GM19238 (cell line): ENCODE measurements around the gene WDPCP.
"Not testable (repeated sequence)": the region's sequence is repeated elsewhere in the genome, so short reads cannot be mapped to it uniquely, and the experiment has no call there.

Source experiments
- DNase-seq: peaks from one replicate; pipeline ENCODE4 v3.0.0; 2011; ENCODE audit warnings: low spot score; ENCODE audit not compliant: insufficient read length

Gene WDPCP

GRCh38 chr2:63122921-63123320 lies 465.4 kb downstream of the WDPCP start:
- no peak for DNase-seq

- DNase-seq, result no peak
Measured at GRCh38 chr2:63121055-63121834, 467.0 kb downstream of the WDPCP start.

DNA sequence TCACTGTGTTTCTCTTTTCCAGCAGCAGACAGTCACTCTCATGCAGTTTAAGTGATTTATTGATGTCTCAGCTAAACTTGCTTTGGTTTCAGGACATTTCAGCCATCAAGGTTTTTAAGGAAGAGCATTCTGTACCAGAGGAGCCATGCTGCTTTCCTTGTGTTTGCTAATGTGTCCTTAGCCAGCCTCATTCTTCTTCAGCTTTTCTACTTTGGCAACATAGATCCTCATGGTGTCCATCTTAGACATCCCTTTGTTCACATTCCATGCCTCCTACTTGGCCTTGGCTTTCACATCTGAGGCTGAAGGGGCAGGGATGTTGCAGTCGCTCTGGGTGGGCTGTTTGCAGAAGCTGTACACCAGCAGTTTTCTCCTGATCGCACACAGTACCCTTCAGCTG lies 469.5 kb downstream of the WDPCP start:
- DNase-seq, result no peak

DNA sequence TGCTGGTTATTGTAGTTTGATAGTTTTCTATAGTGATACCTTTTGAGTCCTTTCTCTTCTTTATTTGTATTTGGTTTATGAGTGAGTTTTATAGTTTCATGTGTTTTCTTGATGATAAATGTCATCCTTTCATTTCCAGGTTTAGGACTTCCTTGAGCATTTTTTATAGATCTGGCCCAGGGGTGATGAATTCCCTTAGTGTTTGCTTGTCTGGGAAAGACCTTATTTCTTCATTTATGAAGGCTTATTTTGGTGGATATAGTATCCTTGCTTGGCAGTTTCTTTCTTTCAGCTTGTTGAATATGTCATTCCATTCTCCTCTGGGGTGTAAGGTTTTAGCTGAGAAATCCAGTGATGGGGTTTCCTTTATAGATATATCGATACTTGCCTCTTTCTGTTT lies 483.8 kb downstream of the WDPCP start:
- no peak for DNase-seq

DNA sequence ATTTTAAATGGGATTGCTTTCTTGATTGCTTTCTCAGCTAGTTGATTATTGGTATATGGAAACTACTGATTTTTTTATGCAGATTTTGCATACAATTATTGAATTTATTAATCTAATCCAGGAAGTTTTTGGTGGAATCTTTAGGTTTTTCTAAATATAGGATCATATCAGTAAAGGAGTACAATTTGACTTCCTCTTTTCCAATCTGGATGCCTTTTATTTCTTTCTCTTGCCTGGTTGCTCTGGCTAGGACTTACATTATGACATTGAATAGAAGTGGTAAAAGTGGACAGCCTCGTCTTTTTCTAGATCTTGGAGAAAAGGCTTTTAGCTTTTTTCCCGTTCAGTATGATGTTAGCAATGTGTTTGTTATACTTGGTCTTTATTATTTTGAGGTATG lies 486.3 kb downstream of the WDPCP start:
- DNase-seq, result no peak

- DNase-seq, result no peak
Measured at GRCh38 chr2:63099032-63099431, 489.2 kb downstream of the WDPCP start.

- DNase-seq, result no peak
Measured at GRCh38 chr2:63096491-63096890, 491.8 kb downstream of the WDPCP start.

GRCh38 chr2:63093502-63093901 lies 494.8 kb downstream of the WDPCP start:
- DNase-seq, result no peak

GRCh38 chr2:63092857-63093256 lies 495.4 kb downstream of the WDPCP start:
- no peak for DNase-seq

DNA sequence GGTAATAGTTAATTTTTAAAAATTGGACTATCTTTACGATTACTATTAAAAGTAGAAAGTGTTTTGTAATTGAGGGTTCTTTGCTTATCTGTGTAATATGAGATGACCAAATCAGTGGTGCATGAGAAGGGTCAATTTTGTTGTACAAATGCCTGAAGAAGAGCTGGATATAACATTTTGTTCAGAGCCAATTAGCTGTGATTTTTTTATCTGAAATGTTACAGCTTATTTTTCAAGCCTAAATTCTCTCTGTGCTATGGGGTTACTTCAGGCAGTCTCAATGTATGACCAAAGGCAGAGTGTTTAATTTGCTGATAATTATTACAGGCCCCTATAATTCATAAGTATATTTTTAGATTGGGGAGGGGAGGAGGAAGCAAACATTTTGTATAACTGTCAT lies 495.9 kb downstream of the WDPCP start:
- DNase-seq, result no peak

DNA sequence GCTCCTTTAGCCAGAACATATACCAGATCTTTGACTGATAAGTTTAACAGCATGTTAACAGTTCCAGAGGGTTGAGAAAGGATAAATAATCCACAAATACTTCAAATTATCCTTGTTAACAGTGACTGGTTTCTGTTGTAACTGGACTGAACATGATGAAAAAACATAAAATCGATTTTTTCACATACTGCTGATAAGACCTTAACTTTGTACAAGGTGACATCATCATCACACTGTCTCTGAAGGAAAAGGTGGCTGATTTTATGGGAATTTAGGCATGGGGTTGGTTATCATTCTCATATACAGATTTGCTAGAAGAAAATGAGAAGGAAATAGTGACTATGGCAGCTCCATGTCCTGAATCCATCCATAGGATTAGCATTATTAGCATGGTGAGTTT lies 501.6 kb downstream of the WDPCP start:
- no peak for DNase-seq

- no peak for DNase-seq
Measured at GRCh38 chr2:63081404-63081803, 506.9 kb downstream of the WDPCP start.

DNA sequence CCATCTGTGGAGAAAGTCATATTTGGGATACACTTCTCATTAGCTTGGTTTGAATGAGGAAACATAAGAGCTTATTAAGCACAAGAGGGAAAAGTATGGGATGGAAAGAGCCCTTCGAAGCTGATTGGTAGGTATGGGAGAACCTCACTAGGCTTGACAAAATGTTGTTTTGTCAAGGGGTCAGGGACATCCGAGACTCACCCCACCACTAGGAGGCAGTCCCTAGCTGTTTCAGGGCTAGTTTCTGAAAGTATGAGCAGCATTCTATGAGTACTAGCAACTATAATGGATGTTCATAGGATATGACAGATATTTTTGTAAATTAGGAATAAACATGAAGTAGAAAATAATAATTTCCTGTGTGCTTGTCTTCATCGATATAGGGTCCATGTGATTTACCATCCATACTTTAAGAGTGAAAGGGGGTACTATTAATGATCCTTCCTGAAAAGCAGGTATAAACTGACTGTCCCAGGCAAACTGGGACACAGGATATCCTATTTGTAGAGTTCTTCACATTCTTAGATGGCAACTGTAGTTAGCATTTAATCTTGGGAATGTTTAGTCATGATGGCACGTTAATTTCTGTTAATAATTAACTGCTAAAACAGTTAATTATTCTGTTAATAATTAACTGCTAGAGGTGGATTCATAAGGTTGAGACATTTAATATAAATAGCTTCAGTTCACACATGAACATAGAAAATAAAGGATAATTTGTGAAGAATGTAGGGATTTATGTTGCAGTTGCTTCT lies 509.2 kb downstream of the WDPCP start:
- DNase-seq, result no peak

GRCh38 chr2:63074399-63074798 lies 513.9 kb downstream of the WDPCP start:
- not testable (repeated sequence) for DNase-seq

DNA sequence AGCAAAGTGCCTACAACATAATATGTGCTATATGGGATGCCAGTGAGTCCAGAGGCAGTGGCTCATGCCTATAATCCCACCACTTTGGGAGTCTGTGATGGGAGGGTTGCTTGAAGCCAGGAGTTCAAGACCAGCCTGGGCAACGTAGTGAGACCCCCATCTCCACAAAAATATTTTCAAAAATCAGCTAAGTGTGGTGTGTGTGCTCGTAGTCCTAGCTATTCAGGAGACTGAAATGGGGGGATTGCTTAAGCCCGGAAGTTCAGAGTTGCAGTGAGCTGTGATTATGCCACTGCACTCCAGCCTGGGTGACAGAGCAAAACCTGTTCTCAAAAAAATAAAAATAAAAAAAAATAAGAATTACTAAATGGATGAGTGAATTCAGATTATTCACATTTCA lies 514.3 kb downstream of the WDPCP start:
- no peak for DNase-seq

DNA sequence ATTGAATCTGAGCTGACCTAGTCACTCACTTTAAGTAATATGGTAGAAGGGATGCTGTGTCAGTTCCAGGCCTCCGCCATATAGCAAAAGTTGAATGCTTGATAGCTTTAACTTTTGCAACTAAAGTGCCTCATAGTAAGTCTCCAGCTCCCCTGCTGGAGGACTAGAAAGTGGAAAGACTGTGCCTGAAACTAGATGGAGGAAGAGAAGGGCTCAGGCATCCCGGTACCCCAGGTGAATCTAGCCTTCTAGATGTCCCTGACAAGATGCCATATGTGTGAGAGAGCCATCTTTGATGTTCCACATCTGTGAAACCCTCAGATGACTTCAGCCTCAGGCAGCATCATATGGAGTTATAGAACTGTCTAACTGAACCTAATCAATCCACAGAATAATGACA lies 516.6 kb downstream of the WDPCP start:
- DNase-seq, result no peak
